ENCODE data around the gene LARP1B. TPM values are rescaled to one million over a fixed set of nuclear protein-coding genes. Genes with fewer than 3 reads are reported as not detected.
"Not testable (repeated sequence)": the region's sequence is repeated elsewhere in the genome, so short reads cannot be mapped to it uniquely, and the experiment has no call there.

Gene LARP1B
- total and polyA plus RNA-seq, 2 experiments from 2014 or later: 5.8 to 16.7 TPM

- Histone ChIP-seq H3K36me3 (no peaks in the 10 kb centered on the region), H3K27ac (no peak overlapping the region), H3K4me1 (ENCODE audit: low read depth) (no peaks in the 10 kb centered on the region), H3K27me3 (no peaks in the 10 kb centered on the region), H3K9me3 (ENCODE audit: low read depth) (no peaks in the 10 kb centered on the region), H3K4me3 (no peak overlapping the region)
- TF ChIP-seq, protein P1, sequence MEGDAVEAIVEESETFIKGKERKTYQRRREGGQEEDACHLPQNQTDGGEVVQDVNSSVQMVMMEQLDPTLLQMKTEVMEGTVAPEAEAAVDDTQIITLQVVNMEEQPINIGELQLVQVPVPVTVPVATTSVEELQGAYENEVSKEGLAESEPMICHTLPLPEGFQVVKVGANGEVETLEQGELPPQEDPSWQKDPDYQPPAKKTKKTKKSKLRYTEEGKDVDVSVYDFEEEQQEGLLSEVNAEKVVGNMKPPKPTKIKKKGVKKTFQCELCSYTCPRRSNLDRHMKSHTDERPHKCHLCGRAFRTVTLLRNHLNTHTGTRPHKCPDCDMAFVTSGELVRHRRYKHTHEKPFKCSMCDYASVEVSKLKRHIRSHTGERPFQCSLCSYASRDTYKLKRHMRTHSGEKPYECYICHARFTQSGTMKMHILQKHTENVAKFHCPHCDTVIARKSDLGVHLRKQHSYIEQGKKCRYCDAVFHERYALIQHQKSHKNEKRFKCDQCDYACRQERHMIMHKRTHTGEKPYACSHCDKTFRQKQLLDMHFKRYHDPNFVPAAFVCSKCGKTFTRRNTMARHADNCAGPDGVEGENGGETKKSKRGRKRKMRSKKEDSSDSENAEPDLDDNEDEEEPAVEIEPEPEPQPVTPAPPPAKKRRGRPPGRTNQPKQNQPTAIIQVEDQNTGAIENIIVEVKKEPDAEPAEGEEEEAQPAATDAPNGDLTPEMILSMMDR (IDR thresholded peaks at IDR 0.05; ENCODE audit: low read depth, low read length): no peak
- DNase-seq (ENCODE audit: low read depth in 1 of 2, low spot score in 1 of 2): no peak
These were observed 186.8 kb downstream of the LARP1B start for GRCh38 chr4:128247906-128248305.

GRCh38 chr4:128249787-128250668 is 188.9 kb downstream of the LARP1B start:
- DNase-seq (ENCODE audit: low read depth in 1 of 2, low spot score in 1 of 2): no peak
- H3K27me3 ChIP-seq: no peaks in the 10 kb centered on the region
- TF ChIP-seq, protein P1 (IDR thresholded peaks at IDR 0.05; ENCODE audit: low read depth, low read length): no peak
- H3K27ac ChIP-seq: no peak overlapping the region
- H3K4me1 ChIP-seq (ENCODE audit: low read depth): no peaks in the 10 kb centered on the region
- H3K4me3 ChIP-seq: no peak overlapping the region
- H3K36me3 ChIP-seq: no peaks in the 10 kb centered on the region
- H3K9me3 ChIP-seq (ENCODE audit: low read depth): no peaks in the 10 kb centered on the region

DNA sequence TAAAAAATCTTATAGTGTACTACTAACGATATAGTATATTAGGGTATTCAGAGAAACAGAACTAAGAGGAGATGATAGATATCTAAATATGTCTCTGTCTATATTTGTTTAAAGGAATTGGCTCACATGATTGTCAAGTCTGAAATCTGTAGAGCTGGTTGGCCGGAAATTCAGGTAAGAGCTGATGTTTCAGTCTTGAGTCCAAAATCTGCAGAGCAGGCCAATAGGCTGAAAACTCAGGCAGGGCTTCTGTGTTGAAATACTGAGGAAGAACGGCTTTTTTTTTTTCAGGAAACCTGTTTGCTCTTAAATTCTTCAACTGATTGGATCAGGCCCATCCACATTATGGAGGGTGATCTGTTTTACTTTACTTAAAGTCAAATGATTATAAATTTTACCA is 194.8 kb downstream of the LARP1B start:
- Histone ChIP-seq H3K27me3 (no peaks in the 10 kb centered on the region), H3K4me3 (no peak overlapping the region), H3K27ac (no peak overlapping the region), H3K4me1 (ENCODE audit: low read depth) (no peaks in the 10 kb centered on the region), H3K36me3 (no peaks in the 10 kb centered on the region), H3K9me3 (ENCODE audit: low read depth) (no peaks in the 10 kb centered on the region)
- TF ChIP-seq, protein P1 (IDR thresholded peaks at IDR 0.05; ENCODE audit: low read depth, low read length): no peak
- no peak for DNase-seq (ENCODE audit: low read depth in 1 of 2, low spot score in 1 of 2)

DNA sequence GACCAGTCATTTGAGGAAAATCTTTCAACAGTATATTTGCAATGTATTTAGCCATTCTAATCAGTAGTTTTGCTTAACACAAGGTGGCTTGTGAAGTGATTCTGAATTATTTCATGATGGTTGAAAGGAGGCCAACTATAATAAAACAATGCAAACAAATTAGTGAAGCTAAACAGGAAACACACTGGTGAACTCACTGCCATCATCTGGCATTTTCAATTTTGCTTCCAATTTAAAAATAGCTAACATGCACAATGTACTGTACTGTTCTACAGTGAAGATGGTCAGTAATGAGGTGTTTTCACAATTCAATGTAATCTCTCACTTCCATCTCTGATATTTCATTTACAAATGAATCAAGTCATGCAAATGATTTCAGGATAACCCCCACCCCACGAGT is 195.4 kb downstream of the LARP1B start:
- Histone ChIP-seq H3K4me1 (ENCODE audit: low read depth) (no peaks in the 10 kb centered on the region), H3K9me3 (ENCODE audit: low read depth) (no peaks in the 10 kb centered on the region), H3K27ac (no peak overlapping the region), H3K4me3 (no peak overlapping the region), H3K36me3 (no peaks in the 10 kb centered on the region), H3K27me3 (no peaks in the 10 kb centered on the region)
- TF ChIP-seq, protein P1 (IDR thresholded peaks at IDR 0.05; ENCODE audit: low read depth, low read length): no peak
- DNase-seq (ENCODE audit: low read depth in 1 of 2, low spot score in 1 of 2): no peak

DNA sequence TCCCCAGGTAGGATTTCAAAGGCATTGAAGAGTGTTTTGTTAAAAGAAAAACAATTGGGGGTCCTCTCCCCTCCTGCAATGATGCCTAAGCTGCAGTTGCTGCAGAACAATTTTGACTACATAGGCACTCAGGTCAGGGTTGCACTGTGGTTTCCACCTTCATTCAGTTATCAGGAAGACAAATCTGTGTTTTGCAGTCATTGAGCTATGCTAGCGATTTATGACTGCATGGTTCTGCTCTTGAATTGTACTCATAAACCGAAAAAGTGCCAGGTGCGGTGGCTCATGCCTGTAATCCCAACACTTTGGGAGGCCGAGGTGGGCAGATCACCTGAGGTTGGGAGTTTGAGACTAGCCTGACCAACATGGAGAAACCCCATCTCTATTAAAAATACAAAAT is 197.1 kb downstream of the LARP1B start:
- H3K4me1 ChIP-seq (ENCODE audit: low read depth); H3K27me3 ChIP-seq; H3K9me3 ChIP-seq (ENCODE audit: low read depth); H3K4me3 ChIP-seq; H3K36me3 ChIP-seq; H3K27ac ChIP-seq; DNase-seq (ENCODE audit: low read depth in 1 of 2, low spot score in 1 of 2): not testable (repeated sequence)

DNA sequence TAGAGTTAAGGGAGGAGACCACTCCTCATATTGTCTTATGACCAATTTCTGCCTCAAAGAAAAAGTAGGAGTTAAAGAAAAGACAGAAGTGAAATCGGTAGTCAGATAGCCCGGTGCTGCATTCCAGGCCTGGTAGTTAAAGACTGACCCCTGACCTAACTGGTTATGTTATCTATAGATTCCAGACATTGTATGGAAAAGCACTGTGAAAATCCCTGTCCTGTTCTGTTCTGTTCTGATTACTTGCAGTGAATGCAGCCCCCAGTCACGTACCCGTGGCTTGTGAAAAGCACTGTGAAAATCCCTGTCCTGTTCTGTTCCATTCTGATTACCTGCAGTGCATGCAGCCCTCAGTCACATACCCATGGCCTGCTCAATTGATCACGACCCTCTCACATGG is 198.8 kb downstream of the LARP1B start:
- not testable (repeated sequence) for H3K27ac ChIP-seq; H3K36me3 ChIP-seq; H3K9me3 ChIP-seq (ENCODE audit: low read depth); H3K4me1 ChIP-seq (ENCODE audit: low read depth); H3K27me3 ChIP-seq; DNase-seq (ENCODE audit: low read depth in 1 of 2, low spot score in 1 of 2); H3K4me3 ChIP-seq

Other genes with a start within 250 kb of the LARP1B start
- 4.1 and 13.0 TPM in 2 replicates for gene PLK4, start 180.4 kb upstream of the LARP1B start, total RNA-seq
- gene PLK4, start 180.4 kb upstream of the LARP1B start, polyA plus RNA-seq: 5.2 and 6.5 TPM in 2 replicates
- 10.5 and 18.4 TPM in 2 replicates for gene MFSD8, start 96.1 kb upstream of the LARP1B start, total RNA-seq
- 20.4 and 23.6 TPM in 2 replicates for gene MFSD8, start 96.1 kb upstream of the LARP1B start, polyA plus RNA-seq
- gene ABHD18, start 95.9 kb upstream of the LARP1B start, total RNA-seq: 16.7 and 18.8 TPM in 2 replicates
- 21.5 and 35.1 TPM in 2 replicates for gene ABHD18, start 95.9 kb upstream of the LARP1B start, polyA plus RNA-seq
- gene PGRMC2, start 226.5 kb downstream of the LARP1B start, total RNA-seq: 14.0 and 17.7 TPM in 2 replicates
- gene PGRMC2, start 226.5 kb downstream of the LARP1B start, polyA plus RNA-seq: 38.9 and 39.2 TPM in 2 replicates